HG03175 (cell line): ENCODE measurements around the gene EXD2.

Source experiments
- ATAC-seq: cut with Tn5 transposase; IDR thresholded peaks from one replicate; pipeline ENCODE4 v1.9.1; 2021; ENCODE audit warnings: mild to moderate bottlenecking, moderate library complexity; ENCODE audit not compliant: unreplicated experiment

The EXD2 gene

DNA sequence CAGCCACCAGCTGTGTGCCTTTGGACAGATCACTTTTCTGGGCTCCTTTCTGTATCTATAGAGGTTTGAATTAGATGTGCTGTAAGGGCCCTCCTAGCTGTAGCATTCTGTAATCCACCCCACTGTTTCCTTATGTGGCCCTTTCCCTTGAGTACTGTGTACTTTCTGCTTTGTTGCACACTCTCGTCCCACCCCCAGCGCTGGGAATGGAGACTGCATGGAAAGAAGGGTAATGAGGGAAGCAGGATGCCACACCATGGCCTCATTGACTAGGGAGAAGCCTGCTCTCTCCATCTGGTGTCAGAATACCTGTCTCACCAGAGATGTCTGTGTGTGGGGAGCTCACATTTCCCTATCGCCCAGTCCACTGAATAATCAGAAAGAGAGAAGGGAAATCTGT lies 55.0 kb downstream of the EXD2 start:
- ATAC-seq = no peak

DNA sequence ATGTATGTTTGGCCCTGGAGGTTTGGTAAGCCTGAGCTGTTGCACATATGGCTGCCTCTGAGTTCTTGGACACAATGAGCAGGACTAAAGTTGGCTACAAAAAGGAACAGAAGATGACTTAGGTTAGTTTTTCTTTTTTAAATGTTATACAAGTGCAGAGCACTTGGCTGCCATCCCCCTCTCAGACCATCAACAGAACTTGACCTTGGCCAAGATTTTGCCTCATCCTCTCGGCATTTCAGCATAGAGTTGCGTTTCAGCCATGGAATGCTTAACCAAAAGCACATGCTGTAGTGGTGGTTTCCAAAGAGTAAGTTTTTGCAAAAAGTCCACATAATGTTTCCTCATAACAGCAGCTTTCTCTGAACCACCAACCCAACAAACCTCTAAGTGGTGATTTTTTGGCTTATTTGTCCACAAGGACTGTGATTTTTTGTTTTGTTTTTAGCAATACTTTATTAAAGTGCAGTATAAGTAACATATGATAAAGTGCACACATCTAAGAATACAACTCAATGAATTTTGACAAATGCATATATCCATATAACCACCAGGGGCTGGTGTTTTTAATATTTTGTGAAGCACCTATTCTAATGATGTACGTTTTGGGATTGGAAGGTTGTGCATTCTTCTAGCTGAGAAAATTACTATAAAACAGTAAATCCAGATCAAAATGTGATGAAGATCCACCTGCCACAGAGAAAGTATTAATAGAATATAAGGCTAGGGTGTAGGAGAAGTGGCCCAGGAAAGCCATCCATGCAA lies 56.6 kb downstream of the EXD2 start:
- no peak for ATAC-seq

DNA sequence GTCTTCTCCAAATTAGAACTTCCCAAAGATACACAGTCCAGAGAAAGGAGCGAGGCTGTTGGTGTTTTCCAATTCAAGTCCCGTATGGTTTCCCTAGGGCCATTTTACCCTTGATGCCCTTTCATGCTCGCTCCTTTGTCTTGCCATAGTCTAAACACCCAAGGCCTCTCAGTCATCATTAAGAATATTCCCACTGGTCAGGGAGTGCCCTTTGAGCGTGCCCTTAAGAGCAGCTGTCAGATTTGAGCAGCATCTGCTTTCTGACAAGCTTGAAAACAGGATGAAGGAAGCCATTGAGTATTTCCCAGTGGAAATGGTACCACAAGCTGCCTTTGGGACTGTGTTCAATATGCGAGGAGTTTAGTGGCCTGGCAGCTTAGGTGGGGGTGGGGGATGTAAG lies 58.3 kb downstream of the EXD2 start:
- ATAC-seq = no peak

DNA sequence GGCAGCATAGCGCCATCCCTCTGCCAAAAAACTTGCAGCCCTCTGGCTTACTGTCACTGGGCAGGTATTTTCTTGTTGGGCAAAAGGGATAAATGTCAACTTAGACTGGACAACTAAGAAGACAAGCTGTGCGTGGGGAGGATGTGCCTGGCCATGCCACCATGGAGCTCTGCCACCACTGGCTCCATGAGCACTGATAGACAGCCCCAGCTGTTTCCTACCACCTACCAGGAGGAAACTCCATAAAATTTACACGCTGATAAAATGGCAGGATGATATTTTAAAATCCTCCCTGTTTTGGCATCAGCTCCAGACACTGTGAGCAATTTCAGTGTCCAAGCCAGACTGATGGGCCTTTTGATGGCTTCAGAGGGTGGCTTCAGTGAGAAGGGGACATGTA lies 61.6 kb downstream of the EXD2 start:
- no peak for ATAC-seq

DNA sequence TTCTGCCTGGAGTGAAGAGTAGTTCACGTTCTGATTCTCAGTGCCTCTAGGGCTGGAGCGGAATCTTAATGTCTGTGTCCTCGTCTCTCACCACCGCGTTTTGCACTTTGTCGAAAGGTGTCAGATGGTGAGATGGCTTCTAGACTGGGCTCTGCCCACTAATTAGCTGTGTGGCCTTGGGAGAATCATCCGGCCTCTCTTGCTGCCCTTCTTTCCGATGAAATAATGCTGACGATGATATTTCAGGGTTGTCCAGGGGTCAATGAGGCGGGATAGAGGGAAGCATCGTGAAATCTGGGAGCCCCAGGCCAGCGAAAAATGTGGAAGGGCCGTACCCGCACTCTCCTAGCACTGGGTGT lies 67.8 kb downstream of the EXD2 start:
- ATAC-seq = no peak

DNA sequence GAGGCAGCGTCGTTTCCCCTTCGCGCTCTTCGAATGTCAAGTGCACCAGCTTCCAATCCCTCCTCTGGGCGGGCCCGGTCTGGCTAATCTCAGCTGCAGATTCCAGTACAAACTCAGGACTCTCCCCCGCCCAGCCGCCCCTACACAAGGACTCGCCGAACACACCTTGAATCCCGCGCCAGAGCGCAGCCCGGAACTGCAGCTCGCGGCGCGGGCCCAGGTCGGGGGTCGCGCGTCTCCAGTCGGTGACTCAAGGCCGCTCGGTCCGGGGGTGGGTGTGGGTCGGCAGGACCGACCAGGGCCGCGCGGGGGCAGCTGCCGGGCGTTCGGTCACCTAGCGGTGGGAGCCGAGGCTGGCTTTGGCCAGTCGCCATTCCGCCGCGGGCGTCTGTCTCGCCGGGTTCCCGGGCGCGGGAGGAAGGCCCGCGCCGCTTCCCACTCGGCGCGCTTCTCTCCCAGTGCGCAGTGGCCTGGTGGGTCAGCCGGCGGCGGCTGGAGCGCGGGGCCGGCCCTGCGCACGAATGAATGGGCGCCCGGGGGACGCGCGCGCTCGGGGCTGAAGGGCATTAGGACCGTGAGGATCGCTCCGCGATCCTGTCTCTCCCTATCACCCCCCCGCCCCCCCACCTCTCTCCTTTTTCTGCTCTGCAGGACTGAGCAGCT lies 68.4 kb downstream of the EXD2 start, which contains the start of gene GALNT16:
Gene GALNT16, plus strand, starts transcription at position 632 of the 663 bp plus-strand sequence. CDS start 133 bp downstream, outside the sequence.
- ATAC-seq = no peak

DNA sequence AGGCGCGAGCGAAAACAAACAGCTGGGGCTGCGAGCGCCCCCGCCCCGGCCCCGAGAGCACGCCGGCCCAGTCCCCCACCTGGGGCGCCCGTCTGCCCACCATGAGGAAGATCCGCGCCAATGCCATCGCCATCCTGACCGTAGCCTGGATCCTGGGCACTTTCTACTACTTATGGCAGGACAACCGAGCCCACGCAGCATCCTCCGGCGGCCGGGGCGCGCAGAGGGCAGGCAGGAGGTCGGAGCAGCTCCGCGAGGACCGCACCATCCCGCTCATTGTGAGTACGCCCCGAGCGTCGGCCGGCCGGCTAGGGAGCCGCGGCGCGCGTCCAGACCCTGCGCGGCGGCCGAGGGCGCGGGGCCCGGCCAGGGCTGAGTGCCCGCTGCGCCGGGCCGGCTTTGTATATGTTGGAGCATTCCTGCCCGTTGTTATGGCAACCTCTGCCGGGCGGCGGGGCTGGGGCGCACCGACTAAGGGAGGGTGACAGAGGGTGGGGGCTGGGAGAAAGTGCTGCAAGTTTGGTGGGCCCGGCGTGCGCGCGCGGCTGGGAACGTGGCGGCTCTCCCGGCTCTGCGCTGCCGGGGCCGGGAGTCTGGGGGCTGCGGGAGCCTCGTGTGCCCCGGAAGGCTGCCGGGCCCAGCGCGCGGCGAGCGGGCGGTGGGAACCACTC lies 69.0 kb downstream of the EXD2 start:
- ATAC-seq = no peak

DNA sequence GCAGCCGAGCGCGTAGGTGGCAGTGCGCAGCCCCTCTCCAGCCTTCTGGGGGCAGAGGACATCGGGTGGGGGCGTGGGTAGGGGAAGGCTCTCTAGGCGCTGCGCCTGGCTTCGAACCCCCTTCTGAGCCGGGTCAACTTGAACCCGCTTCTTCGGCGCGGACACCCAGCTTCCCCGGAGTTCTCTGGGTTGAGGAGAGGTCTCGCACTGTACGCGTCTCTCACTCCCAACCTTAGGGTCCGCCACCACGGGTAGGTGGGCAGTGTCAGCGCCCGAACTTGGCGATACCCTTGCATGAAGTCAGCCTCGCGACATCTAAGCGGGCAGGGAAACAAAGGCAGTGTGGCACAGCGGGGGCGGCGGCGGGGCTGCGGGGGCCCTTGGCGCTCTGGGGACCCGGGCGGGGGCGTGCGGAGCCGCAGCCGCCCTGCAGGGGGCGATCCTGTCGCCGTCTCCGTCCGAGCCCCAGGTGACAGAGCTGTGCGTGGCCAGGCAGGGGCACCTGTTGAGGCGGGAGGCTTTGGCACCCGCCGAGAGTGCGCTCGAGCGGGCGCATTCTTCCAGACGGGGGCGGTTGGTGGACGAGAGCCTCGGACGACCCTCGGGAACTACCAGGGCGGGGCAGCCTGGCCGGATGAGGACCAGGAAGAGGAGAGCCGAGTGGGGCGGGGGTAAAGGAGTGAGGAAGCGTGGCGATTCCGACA lies 69.7 kb downstream of the EXD2 start:
- no peak for ATAC-seq

DNA sequence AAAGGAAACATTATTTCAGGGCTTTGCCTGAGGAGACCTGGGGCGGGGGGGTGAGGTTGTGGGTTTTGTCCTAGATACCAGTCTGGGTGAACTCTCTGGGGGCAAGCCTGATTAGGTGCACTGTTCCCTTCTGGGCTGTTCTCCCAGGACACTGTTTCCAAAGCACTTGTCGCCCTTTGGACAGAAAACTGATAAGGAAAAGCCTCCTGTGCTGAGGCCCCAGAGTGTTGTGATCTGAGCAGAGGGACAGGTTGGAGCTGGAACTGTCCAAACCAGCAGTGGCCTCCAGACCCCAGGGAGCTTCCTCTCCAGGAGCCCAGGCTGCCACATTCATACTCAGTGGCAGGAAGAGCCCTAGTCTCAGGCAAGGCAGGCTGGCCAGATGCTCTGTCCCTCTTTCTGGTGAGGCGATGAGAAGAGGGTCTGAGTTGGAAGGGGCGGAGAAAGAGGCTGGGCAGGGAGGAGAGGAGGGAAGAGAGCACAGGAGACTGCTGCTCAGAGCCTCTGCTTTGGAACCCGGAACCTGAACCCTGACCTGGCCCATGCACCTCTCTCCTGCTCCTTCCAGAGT lies 70.5 kb downstream of the EXD2 start:
- no peak for ATAC-seq

DNA sequence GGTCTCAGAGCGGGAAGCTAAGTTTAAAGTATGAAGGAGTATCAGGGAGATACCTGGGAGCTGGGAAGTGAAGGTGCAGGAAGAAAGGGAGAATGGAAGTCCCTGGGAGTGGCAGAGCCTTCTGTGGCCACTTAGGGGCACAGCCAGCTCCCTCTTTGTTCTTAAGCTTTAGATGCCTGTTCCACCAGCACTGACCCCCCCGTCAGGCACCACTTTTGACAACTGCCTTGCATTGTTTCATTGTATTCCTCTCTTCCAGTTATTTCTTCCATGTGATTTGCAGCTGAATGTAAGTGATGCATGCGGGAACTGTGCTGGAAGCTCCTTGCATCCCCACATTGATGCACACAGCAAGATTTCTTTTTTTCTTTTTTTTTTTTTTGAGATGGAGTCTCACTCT lies 71.2 kb downstream of the EXD2 start:
- no peak for ATAC-seq

DNA sequence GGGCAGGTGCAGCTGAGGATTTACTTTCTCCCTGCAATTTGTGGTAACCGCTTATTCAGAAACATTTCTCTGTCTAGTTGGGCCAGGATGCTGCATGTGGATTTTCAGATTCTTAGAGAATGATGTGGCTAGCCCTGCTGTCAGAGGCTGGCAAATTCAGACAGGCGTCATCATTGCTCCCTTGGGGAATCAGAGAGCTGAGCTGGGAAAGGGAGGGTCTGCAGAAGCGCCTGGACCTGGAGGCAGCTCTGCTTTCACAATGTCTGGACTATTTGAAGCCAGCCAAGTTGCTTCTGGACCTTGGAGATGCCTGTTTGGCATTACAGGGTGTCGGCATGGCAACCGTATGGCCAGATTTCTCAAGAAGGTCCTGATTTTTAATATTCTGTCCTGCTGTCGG lies 72.1 kb downstream of the EXD2 start:
- no peak for ATAC-seq

DNA sequence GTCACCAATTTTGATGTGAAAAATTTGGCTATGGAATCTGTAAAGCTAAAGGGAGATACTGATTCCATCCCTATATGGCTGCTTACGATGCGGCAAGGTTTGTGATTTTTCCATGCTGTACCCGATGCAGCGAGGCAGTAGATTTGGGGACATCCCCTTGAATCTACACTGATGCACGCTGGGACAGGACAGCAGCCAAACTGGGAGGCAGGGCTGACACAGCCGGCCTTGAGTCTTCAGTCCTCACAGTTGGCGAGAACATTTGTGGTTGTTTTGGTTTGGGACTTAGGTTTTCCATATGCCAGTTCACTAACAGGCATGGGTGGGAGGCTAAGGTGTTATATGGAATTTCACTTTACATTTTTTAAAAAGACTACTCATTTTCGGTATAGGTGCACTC lies 72.5 kb downstream of the EXD2 start:
- no peak for ATAC-seq

DNA sequence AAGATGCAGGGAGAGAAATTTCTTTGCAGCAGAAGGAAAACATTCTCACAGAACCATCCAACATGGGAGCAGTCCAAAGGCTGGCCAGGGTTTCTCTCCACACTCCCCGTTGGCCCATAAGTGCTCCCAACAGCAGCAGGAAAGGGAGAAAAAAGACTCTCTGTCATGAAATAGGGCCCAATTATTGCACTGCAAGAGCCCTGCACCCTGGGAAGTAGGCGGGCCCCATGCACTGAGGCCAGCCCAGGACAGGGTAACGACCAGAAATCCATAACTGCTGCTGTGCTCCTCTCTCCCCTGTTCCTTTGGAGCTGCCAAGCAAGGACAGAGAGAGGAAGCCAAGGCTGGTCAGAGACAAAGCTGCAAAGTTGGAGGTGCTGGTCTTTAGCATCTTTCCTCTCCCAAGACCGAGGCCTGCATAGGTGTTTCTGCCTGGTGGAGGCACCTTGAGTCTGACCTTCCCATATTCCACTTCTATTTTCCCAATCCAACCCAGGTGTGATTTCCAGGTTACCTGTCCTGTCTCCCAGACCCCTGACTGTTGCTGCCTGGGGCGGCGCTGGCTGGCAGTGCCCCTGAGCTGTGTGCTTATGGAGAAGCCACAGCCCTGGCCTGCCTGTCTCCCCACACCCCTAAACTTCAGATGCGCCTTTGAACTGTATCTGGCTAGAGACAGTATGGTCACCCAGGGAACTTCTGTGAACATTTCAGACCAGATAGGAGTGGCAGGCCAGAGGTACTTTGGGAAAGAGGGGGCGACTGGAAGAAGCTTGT lies 75.5 kb downstream of the EXD2 start:
- no peak for ATAC-seq

DNA sequence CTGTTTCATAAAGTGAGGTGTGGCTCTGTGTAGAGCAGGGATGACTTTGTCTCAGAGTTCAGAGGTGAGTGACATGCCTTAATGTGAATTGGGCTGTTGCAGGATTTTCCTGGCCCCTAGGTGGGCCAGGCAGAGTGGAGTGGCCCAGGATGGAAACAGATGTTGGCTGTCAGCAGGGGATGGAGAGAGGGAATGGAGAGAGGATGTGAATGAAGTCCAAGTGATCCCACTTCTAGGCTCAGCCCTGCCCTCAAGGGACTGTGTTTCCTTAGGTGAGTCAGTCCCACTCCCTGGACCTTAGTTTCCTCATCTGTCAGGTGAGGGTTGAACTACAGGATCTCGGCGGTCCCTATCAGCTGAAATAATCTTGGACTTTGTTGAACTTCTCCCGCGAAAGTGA lies 76.2 kb downstream of the EXD2 start:
- ATAC-seq = no peak

DNA sequence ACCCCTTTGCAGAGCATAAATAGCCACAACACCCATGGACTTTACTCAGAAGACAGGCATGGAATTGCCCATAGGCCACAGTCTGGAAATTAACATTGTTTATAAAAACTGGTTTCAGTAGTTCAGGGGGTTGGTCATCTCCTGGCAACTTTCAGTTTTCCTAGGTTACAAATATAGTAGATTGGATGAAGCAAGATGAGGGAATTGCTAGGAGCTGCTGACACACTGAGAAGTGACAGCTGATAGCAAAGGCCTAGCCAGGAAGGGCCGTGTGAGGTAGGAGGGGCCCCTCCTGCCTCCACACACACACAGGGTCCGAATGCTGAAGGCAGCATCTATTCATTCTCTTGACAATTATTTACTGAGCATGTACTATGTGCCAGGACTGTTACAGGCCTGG lies 76.9 kb downstream of the EXD2 start:
- no peak for ATAC-seq

DNA sequence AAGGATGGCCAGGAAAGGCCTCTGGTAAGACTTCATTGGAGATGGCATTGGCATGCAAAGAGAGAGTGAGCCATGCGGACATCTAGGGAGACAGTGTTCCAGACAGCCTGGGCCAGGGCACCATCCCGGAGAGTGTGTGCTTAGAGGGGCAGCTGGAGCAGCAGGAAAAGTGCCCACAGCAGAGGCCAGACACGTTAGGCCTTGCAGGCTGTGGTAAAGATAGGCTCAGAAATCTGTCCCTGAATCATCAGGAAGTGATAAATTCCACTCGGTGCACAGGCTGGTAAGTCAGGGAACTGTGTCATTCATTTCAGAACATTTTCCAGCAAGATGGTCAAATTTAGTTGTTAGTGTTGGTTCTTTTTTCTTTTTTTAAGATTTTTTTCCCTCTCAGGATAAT lies 77.5 kb downstream of the EXD2 start:
- no peak for ATAC-seq

DNA sequence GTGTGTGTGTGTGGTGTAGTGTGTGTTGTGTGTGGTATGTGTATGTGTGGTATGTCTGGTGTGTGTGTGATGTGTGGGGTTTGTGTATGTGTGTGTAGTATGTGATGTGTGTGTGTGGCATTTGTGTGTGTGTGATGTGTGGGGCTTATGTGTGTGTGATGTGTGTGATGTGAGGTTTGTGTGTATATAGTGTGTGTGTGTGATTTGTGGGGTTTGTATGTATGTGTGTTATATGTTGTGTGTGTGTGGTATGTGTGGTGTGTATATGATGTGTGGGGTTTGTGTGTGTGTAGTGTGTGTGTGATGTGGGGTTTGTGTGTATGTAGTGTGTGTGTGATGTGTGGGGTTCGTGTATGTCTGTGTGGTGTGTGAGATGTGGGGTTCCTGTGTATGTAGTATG lies 78.1 kb downstream of the EXD2 start:
- no peak for ATAC-seq

DNA sequence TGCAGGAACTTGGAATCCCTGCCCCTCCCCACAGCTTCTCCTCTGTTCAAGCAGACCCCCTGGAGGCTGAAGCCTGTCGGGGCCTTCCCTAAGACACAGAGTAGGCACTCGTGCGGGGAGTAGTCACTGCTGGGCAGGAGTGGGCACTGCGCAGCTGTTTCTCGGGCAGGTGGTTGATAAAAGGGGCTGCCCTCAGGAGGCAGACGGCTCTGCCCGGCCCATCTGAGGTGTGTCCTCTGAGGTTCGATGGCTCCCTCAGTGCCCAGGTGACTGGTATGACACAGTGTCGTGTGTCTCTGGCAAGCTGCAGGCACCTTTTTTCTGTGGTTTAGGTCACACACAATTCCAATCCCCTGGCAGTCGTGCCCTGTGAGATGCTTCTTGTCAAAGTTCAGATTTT lies 78.8 kb downstream of the EXD2 start:
- no peak for ATAC-seq

DNA sequence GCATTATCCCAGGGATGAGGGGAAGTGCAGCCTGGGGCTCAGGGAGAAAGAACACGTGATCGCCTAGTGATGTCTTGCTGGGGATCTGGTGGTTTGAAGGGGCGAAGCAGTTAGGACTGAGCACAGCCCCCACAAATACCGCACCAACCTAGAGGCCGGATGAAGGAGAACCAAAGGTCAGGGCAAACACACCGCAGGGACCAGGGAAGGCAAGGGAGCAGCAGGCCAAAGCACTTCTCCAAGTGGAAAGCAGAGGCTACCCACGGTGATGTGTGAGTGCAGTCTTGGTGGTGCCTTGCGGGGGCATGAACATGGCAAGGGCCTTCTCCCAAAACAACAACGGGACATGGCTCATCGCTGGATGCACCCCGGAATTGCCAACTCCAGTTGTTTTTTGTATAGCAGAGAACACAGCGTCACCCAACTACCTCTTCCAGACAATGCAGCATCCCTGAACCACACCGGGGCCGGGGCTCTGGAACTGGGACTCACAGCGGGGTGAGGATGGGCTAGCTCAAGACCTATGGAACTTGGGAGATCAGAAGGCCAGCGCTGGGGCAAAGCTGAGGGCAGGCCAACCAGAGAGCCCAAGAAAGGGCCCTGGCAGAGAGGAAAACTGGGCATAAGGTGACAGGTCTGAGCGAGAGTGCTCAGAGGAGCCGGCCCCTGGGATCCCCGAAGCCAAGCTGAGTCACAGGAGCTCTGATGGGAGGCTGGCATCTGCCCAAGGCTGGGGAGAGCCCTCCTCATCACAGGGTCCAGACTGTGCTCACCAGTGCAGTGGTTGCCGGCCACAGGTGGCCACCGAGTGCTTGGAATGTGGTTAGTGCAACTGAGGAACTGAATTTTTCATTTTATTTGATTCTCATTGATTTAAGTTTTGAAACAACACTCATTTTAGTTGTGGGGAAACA lies 79.8 kb downstream of the EXD2 start:
- ATAC-seq = no peak
